ENCODE measurements around the gene LACRT. TPM values are rescaled to one million over a fixed set of nuclear protein-coding genes. Genes with fewer than 3 reads are reported as not detected.
"Not testable (repeated sequence)": the region's sequence is repeated elsewhere in the genome, so short reads cannot be mapped to it uniquely, and the experiment has no call there.

The LACRT gene
- total RNA-seq, 1 donor from 2014 or later = not detected

GRCh38 chr12:54639112-54639511 is 4.4 kb upstream of the LACRT start:
- DNase-seq (ENCODE audit: low read depth) = not testable (repeated sequence)

DNA sequence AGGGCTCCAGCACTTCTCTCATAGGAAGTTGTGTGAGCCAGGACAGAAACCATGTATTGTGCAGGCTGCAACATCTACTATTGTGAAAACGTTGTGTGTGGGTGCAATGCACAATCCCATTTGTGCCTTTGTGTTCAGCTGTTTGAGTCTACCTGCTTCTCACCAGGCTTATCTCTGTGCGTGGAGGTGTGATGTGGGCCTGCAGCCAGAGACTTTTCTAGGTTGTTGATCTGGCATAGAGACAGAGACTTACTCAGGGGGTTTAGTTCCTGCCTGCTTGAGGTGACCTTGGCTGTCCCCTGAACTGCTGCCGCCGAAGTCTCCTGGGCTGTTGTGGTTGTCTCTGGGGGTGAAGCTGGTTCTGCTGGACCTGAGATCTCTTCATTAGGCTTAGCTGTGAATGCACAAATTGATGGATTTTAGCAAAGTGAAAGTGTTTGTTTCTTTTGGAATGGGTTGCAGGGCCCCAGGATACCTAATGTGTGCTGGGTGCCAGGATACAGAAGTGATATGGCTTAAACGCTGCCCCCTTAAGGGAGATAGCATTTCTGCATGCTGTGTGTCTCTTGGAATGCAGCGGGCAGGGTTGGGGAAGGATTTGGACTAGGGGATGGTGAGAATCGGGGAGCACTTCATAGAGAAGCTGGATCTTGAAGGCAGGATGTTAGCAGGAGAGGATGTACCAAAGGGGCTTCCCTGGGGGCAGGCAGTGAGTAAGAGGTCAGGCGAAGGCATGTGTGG is 2.5 kb downstream of the LACRT start:
- DNase-seq (ENCODE audit: low read depth) = no peak

DNA sequence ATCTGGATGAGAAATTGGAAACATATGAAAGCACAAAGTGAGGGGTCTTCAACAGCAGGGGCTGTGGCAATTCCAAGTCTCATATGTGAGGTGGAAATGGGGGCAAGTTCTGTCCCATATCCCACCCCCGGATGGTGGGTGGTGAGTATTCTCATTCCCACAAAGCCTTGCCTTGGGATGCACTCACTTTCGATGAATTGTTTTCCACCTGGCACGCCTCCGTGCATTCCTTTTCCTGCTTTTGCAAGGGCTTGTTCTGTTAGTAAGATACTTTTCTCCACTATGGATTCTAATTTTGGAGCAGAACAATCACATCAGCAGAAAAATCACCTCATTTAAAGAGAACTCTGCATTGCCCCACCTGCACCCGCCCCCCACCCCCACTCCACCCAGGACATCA is 3.1 kb downstream of the LACRT start:
- DNase-seq (ENCODE audit: low read depth) = no peak

GRCh38 chr12:54629925-54630324 is 4.8 kb downstream of the LACRT start:
- no peak for DNase-seq (ENCODE audit: low read depth)

- DNase-seq (ENCODE audit: low read depth) = no peak
Observed at GRCh38 chr12:54628186-54628846, 6.4 kb downstream of the LACRT start.

DNA sequence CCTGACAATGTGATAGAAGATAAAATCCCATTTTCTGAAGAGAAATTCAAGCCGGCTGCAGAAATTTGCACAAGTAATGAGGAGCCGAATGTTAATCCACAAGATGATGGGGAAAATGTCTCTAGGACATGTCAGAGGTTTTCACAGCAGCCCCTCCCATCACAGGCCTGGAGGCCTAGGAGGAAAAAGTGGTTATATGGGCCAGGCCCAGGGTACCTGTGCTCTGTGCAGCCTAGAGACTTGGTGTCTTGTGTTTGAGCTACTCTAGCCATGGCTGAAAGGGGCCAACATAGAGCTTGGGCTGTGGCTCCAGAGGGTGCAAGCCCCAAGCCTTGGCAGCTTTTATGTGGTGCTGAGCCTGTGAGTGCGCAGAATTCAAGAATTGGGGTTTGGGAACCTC is 7.4 kb downstream of the LACRT start:
- no peak for DNase-seq (ENCODE audit: low read depth)

DNA sequence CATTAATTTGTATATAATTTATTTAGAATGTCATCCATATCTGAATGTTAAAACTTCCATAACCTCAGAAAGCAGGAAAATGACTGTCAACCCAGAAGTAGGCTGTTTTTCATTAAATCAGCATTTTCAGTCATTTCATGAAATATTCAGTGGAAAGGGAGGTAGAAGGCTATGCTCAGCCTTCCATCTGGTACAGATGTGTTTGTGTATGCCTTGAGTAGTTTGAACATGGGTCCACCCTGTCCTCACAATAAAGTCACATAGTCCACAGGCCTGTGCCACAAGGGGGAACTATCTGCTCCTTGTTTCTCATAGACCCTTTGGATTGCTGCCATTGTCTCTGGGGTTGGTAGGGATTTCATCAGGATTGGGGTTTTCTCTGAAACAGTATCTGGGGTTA is 9.1 kb downstream of the LACRT start:
- DNase-seq (ENCODE audit: low read depth) = no peak

GRCh38 chr12:54624315-54625279 is 10.1 kb downstream of the LACRT start:
- no peak for DNase-seq (ENCODE audit: low read depth)

DNA sequence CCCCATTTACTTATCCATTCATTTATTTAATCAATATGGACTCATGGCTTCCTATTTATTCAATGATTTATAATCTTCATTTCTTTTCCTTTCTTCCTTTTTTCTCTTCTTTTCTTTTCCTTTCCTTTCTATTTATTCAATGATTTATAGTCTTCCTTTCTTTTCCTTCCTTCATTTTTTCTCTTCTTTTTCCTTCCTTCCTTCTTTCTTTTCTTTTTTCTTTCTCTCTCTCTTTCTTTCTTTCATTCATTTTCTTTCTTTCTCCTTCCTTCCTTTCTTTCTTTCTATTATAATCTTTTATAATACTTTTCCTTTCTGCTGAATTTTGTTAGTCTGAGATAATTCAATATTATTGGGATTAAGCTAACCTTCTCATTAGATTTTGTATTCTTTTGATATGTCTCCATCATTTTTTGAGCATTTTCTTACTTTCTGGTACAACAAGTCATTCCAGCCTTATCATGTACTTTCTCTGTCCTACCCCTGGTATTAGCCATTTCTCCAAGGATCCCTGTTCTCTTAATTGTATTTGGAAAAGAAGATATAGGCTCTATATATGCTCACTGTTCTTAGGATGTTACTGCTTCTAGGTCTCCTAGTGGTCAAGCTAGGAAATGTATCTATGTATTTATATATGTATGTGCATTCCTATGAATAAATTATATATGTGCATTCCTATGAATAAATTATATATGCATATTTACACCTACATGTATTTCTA is 12.1 kb downstream of the LACRT start:
- DNase-seq (ENCODE audit: low read depth) = no peak

- DNase-seq (ENCODE audit: low read depth) = no peak
Observed at GRCh38 chr12:54616933-54617680, 17.6 kb downstream of the LACRT start.

DNA sequence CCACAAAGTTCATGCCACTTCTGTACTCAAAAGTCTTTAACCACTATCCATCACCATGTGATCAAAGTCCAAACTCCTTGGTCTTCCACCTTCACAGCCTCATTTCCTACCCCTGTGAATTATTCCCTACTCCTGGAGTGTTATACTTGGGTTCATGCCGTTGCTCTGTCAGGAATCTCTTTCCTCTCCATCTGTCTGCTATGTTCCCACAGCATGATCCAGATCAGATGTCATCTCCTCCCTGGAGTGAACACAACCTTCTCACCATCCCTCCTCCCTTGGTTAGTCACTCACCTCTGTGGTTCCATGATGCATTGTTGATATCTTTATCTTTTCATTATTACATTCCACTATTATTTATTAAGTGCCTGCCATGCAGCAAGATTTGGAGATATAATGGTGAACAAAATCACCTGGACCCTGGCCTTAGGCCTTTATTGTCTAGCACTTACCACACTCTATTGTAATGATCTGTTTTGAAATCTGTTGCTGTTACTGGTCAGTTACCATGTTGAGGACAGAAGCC is 22.4 kb downstream of the LACRT start:
- no peak for DNase-seq (ENCODE audit: low read depth)

DNA sequence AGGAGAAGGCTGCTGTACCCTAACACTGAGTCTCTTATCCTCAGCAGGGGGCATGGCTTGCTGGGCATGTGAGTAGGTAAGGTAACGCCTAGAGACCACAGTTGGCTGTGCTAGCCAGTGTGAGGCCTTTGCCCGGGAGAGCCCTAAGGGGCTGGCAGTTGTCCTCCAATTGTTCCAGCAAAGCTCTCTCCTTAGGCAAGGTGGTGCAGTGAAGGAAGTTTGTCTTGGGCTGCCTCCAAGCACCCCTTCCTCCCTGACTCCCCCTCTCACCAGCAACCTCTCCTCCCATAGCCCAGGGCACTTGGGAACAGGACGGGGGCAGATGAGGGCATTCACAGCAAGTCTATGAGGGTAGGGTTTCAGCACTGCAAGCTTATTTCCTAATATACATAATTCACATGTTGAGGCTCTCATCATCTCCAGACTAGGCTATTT is 23.0 kb downstream of the LACRT start:
- no peak for DNase-seq (ENCODE audit: low read depth)

- no peak for DNase-seq (ENCODE audit: low read depth)
Observed at GRCh38 chr12:54608769-54609168, 25.9 kb downstream of the LACRT start.

GRCh38 chr12:54608156-54608555 is 26.5 kb downstream of the LACRT start:
- DNase-seq (ENCODE audit: low read depth) = no peak

- no peak for DNase-seq (ENCODE audit: low read depth)
Observed at GRCh38 chr12:54606556-54606955, 28.1 kb downstream of the LACRT start.

DNA sequence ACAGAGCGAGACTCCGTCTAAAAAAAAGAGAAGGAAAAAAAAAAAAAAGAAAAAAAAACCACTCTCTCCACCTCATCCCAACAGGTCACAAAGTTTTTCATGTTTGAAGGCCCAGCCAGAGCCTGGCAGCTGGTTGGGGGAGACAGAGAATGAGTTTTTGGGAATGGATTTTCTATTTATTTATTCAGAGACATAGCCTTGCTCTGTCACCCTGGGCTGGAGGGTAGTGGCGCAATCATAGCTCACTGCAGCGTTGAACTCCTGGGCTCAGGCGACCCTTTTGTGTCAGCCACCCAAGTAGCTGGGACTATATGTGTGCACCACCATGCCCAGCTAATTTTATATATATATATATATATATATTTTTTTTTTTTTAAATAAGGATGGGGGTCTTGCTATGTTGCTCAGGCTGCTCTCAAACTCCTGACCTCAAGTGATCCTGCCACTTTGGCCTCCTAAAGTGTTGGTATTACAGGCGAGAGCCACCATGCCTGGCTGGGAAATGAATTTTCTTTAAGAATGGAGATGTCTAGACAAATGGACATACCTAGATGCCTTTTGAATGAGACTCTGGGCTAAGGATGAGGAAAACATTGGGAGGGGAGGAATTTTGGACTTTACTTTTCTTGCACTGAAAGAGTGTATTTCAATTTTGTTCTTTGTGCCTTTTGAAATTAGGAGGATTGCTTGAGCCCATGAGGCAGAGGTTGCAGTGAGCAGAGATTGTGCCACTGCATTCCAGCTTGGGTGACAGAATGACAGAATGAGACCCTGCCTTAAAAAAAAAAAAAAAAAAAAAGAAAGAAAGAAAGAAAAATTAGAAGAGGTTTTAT is 29.3 kb downstream of the LACRT start:
- no peak for DNase-seq (ENCODE audit: low read depth)

GRCh38 chr12:54604436-54604835 is 30.3 kb downstream of the LACRT start:
- DNase-seq (ENCODE audit: low read depth) = no peak

DNA sequence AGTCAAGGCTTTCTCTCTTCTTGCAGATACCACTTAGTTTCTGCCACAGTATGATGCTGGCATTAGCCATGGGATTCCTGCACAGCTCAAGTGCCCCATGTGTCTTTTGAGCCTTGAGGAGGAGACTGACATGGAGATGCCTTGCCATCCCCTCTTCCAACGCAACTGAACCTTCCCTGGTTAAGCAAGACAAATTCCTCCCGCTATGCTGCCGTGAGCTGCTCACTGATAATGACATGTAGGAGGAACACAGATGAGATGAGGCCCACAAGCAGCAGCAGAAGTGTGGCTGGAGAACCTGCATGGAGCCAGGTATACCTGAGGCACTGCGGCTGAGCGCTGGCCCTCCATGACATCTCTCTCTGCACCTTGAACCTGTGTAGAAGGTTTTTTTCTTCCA is 30.8 kb downstream of the LACRT start:
- no peak for DNase-seq (ENCODE audit: low read depth)

- peak; percentile 72 for DNase-seq (ENCODE audit: low read depth)
Observed at GRCh38 chr12:54603173-54603814, 31.4 kb downstream of the LACRT start.
